Measurements from ENCODE around the gene KCNG1.
"Not testable (repeated sequence)": the region's sequence is repeated elsewhere in the genome, so short reads cannot be mapped to it uniquely, and the experiment has no call there.

The KCNG1 gene

DNA sequence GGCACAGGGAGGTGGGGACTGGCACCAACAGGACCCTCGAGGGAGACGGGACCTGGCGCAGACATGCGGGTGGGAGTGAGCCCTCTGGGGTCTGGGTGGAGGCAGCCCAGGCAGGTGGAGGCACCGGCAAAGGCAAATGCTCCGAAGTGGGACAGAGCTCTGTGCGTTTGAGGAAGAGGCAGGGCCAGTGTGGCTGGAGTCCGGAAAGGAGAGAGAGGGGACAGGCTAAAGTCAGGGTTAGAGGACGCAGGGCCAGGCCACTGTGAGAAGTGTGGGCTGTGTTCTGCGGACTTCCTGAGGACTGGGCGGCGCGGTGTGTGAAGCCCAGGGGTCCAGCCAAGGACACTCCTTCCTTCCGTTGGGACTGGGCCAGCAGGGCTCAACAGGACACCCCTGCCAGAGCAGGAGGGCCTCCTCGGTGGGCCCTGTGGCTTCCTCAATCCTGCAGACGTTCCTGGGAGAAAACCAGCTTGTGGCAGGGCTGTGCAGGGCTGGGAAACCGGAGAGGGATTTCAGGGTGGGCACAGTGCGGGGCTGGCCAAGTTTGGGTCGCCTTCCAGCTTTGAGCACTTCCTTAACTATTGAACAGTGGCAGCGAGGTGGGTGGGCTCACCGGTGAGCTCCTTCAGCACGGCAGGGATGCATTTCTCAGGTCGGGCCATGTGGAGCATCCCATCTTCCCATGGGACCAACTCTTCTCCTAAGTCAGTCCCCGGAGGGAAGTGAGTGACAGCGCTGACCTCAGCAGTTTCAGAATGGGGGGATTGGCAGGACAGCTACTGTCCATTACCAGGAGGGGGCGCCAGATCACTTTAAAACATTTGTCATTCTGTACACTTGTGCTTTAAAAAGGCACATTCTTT, 41.8 kb downstream of the KCNG1 start:
- peak; percentile 57 for DNase-seq

DNA sequence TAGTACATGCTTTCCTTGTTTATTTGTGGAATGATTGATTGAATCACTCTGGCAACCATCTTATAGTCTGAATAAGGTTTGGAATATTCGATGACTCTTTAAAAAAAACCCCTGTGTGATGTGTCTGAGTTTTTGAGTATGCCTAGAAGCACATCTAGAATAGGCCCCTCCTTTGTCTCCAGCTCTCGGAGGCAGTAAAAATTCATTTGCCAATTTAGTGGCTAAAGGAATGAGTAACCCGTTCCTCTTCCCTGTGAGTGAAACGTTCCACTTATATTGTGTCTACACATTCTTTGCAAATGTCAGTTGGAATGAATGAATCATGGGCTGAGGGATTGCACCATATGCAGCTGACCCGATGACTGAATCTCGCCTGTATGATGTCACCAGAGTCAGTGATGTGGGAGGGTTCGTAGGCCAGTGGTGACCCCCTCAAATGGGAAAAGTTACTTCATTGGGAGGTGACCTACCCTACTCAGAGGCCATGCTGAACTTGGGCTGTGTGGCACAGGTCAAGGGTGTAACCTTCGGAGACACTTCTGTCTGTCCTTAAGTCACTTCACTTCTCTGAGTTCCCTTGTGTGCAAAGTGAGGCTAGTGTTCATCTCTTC, 42.7 kb downstream of the KCNG1 start:
- no peak for DNase-seq

DNA sequence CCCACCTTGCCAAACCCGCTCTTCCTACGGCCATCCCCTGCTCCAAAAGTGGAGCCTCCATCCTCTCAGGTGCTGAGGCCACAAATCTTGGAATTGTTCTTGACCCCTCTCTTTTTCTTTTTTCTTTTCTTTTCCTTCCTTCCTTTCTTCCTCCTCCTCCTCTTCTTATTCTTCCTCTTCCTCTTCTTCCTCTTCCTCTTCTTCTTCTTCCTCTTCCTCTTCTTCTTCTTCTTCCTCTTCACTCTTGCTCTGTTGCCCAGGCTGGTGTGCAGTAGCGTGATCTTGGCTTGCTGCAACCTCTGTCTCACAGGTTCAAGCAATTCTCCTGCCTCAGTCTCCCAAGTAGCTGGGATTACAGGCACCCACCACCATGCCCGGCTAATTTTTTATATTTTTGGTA, 44.4 kb downstream of the KCNG1 start:
- DNase-seq, result not testable (repeated sequence)

DNA sequence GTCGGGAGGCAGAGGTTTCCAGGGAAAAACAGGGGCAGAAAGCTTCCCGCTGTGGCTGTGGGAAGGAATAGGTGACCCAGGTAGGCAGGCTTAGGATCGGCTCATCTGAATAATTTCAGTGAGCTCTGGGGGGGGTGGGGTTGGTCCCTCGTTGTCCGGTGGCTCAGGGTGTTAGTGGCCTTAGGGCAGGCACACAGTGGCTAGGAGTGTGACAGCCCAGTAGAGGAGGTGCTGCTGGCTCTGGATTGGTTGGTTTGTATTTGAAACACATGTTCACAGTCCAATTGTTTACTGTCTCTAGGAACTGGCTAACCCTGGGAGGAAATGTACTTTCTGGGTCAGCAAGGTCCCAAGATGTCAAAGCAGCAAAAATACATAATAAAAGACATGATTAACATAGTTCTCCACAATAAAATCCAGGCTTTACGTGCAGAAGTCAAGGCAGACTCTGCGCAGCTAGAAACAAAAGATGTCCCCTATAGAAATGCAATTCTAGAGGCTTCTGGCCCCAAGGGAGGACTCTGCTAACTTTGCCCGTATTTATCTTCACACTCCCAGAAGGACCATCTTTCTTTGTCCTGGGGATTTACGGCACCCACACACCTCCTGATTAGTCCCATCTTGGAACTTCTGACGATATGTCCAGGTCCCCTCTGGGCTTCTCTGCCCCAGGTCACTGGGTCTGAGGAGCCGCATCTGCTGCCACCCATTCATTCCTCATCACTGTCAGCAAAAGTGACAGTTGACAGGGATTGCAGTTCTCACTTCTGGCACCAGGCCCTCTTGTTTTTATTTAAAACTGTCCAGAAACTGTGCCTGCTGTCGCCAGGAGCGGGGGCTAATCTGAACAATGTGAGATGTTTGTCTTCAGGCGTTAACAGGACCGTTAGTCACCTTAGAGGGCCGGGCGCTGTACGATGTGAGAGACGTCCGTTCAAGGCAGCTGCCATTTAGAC, 45.6 kb downstream of the KCNG1 start:
- DNase-seq, result no peak

DNA sequence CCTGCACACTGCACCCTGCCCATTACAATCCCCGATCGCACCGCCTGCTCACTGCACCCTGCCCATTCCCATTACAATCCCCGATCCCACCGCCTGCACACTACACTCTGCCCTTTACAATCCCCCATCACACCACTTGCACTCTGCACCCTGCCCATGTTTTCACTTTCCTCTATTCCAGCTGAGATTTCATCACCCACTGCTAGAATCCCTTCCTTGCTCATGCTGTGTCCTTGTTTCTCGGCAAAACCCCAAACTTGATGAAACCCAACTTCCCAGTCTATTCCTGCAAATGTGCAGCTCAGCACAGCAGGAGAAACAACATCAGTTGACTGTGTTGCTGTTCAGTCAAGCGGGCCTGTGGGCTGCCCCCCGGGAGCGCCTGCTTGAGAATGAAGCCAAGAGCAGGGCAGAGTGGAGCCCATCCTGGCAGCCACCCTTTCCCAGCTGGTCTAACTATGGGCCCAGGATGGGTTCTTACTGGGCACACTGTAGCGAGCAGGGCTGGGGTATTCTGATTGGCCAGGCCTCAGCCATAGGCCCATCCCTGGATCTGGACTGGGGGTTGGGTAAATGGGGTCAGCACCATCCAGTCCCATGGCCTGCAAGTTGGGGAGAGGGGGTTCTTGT, 47.1 kb downstream of the KCNG1 start:
- DNase-seq, result no peak

DNA sequence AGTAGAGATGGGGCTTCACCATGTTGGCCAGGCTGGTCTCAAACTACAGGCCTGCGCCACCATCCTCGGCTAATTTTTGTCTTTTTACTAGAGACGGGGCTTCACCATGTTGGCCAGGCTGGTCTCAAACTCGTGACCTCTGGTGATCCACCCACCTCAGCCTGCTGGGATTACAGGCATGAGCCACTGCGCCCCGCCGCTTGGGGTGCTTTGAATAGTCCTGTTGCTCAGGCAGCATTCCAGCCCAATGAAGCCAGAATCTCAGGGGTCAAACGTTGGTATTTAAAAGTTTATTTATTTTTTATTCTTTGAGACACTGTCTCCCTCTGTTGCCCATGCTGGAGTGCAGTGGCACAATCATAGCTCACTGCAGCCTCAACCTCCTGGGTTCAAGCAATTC, 53.0 kb downstream of the KCNG1 start:
- DNase-seq, result no peak

DNA sequence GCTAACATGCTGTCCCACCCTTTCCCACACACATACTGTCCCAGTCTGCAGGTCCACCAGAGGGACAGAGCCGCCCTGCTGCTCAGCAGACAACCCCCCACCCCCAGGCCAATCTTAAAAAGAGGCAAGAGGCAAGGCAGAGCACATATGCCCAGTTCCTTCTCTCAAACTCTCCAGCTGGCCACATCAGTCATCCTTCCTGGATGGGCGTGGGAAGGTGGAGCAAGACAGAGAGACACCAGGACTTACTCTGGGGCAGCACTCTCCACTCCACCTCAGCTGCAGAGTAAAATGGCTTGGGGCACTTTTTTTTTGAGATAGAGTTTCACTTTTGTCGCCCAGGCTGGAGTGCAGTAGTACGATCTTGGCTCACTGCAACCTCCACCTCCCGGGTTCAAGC, 53.5 kb downstream of the KCNG1 start:
- DNase-seq, result no peak

DNA sequence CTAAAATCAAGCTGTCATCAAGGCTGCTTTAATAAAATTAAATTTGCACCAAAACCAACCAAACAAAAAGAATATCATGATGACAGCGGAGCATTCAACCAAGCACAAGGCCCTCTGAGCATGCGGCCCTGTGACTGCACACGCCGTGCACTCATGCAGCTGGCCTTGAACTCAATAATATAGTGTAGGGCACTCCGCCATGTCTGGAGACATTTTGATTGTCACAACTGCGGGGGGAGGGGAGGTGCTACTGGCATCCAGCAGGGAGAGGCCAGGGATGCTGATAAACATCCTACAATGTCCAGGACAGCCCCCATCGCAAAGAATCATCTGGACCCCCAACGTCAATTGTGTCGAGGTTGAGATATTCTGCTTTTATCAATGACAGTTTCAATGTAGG, 54.6 kb downstream of the KCNG1 start:
- no peak for DNase-seq

DNA sequence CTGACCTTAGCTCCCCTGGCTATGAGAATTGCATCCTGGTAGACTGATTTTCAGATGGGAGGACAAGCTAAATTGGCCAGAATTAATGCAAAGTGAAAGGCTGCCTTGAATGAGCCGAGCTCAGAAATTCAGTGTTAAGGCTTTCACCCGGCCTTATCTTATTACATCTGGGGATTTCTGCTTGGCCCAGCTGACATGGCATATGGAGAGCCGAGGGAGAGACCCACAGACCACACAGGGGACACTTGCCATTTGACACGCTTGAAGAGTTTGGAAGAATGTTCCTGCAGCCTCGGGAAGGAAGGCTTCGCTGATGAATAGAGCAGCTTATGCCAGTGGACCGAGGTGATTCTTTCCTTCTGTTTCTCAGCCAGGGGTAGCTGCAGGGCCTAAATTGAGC, 55.3 kb downstream of the KCNG1 start:
- no peak for DNase-seq

DNA sequence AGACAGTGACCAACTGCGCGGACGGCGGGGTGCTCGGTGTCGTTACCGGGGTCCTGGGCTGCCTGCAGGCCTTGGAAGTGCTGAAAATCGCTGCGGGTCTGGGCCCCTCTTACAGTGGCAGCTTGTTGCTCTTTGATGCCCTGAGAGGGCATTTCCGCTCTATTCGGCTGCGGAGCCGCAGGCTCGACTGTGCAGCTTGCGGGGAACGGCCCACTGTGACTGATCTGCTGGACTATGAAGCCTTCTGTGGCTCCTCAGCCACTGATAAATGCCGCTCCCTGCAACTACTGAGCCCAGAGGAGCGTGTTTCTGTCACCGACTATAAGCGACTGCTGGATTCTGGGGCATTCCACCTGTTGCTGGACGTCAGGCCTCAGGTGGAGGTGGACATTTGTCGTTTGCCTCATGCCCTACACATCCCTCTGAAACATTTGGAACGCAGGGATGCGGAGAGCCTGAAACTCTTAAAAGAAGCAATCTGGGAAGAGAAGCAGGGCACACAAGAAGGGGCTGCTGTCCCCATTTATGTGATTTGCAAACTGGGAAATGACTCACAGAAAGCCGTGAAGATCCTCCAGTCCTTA, 63.3 kb downstream of the KCNG1 start:
- DNase-seq, result no peak

DNA sequence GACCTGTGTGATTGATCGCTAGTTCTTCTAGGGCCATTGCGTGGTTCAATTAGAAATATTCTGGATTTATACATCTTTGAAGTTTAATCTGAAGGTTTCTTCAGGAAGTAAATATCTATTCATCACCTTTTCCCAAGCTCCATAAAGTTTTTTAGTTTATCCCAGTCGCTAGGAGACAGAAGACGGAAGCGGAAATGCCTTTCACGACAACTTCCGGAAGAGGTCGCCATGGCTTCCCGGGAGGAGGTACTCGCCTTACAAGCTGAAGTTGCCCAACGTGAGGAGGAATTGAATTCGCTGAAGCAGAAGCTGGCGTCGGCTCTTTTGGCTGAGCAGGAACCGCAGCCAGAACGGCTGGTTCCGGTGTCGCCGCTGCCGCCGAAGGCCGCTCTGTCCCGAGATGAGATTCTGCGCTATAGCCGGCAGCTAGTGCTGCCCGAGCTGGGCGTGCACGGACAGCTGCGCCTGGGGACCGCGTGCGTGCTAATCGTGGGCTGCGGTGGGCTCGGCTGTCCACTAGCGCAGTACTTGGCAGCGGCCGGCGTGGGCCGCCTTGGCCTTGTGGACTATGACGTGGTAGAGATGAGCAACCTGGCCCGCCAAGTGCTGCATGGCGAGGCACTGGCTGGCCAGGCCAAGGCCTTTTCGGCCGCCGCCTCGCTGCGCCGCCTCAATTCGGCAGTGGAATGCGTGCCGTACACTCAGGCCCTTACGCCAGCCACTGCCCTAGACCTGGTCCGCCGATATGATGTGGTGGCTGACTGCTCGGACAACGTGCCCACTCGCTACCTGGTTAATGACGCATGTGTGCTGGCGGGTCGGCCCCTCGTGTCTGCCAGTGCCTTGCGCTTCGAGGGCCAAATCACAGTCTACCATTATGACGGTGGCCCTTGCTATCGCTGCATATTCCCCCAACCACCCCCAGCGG, 64.0 kb downstream of the KCNG1 start, which contains the start of gene MOCS3:
MOCS3 (plus strand) TSS at position 204 of the 928 bp plus-strand sequence; CDS start at position 229, 25 bp downstream.
- peak; percentile 86 for DNase-seq

DNA sequence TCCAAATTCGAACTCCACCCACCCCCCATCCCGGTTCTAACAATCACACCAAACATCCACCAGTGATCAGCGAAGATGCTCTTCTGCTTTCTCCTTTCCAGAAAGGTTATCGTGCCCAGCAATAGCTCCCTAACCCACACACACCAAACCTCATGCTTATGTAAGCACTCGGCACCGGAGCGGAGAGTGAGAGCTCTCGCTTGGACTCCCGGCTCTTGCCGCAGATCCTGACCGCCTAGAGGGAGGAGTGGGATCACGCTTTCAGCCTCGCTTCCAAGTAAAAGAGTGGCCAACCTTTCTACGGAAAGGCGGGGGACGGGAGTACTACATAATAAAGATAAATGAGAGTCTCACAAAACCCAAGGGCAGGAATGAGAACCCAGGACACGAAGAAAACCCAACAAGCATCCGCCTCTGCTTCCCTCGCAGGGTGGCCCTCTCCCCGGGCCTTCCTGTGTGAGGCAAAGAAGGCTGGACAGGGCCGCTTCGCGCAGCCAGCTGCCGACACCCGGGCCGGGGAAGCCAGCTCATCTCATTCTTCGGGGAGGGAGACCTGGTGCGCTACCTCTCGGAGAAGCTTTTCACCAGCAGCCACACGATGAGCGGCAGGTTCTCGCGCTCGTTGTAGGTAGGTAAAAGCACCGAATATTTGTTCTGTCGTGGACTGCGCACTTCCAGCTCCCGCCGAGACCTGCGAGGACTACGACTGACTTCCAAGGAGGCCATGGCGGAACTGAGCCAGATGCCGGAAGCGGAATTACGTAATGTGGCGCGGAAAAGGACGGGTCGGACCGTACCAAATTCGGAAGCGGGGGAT, 64.9 kb downstream of the KCNG1 start, which contains the start of gene DPM1:
DPM1 (minus strand) TSS at position 735 of the 817 bp plus-strand sequence; CDS start at position 726, 9 bp downstream.
- peak; percentile 91 for DNase-seq

DNA sequence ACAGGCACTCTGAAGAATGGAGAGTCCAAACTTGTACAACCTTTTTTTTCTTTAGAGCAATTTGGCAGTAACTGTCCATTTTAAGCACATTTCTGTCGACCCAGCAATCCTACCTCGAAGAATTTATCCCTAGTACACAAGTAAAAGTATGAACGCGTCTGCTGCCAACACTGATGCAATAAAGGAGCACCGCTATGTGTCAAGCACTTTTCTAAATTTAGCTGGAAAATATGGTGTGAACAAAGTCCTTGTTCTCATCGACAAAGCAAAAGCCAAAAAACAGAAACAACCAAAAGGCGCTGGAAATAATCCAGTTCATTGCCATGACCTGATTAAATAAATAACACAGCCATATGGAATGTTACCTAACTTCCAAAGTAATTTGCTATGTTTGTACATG, 65.6 kb downstream of the KCNG1 start:
- DNase-seq, result no peak

DNA sequence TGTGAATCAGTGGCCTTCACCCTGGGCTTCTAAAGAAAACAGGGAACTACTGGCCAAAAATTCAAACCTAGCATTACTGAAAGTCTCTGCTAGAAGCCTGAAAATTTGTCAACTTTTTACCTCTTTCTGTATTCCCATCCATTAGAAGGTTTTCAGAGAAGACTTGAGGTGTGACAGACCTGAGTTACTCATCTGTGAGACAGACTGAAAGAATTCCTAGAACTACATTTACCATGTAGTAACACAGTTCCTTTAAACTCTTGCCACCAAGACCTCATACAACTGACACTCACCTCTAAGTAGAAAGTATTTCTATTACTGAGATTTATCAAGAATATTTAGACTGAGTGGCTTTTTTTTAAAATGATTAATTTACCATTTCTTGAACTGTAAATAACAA, 69.1 kb downstream of the KCNG1 start:
- DNase-seq, result no peak

Data from left hindlimb (tissue), 1 donor.